Esophagus (tissue), 2 donors: Measurements from ENCODE around the gene ATXN7L1. TPM values are rescaled to one million over a fixed set of nuclear protein-coding genes. Genes with fewer than 3 reads are reported as not detected.

ENCODE experiments used
- H3K27ac ChIP-seq, 2 donors: one replicate each; pipeline ENCODE4 v1.5.1; 2013; ENCODE audit warnings: low read depth in 2 of 2, mild to moderate bottlenecking in 2 of 2, inconsistent platforms in 1 of 2, low read length in 1 of 2, moderate library complexity in 1 of 2
- H3K27me3 ChIP-seq, 2 donors: one replicate each; pipeline ENCODE4 v1.6.1; 2013; ENCODE audit warnings: low read length in 2 of 2, control low read depth in 1 of 2, mild to moderate bottlenecking in 1 of 2; ENCODE audit not compliant: insufficient read depth in 2 of 2, control insufficient read depth in 1 of 2
- H3K36me3 ChIP-seq, 2 donors: one replicate each; pipeline ENCODE4 v1.6.1; 2013; ENCODE audit warnings: low read length in 1 of 2; ENCODE audit not compliant: control insufficient read depth in 2 of 2, insufficient read depth in 2 of 2
- H3K4me1 ChIP-seq, 2 donors: one replicate each; pipeline ENCODE4 v1.6.1; 2013; ENCODE audit warnings: low read length in 1 of 2; ENCODE audit not compliant: control insufficient read depth in 2 of 2, insufficient read depth in 2 of 2
- H3K4me3 ChIP-seq, 2 donors: one replicate each; pipeline ENCODE4 v1.5.1; 2013; ENCODE audit warnings: low read length in 2 of 2, mild to moderate bottlenecking in 2 of 2, low read depth in 1 of 2, moderate library complexity in 1 of 2
- H3K9me3 ChIP-seq, 2 donors: one replicate each; pipeline ENCODE4 v1.6.1; 2013; ENCODE audit warnings: mild to moderate bottlenecking in 2 of 2, low read depth in 1 of 2, low read length in 1 of 2, moderate library complexity in 1 of 2; ENCODE audit not compliant: control insufficient read depth in 2 of 2, insufficient read depth in 1 of 2
- WGBS, 2 donors: extraction: QIAGEN DNeasy Blood & Tissue Kit; methylation state at CpG; one replicate each; pipeline ENCODE4 v1.1.7; 2013; 5-methylcytosine and 5-hydroxymethylcytosine counted together
- polyA plus RNA-seq, 2 donors: library from polyadenylated mRNA; stranded (reverse); fragments of 200-250 nt; gene quantifications; one replicate each; pipeline ENCODE4 v1.2.3, GENCODE V29; 2013
- donor health status: healthy with polysubstance abuse.
- donor health status: Bipolar disorder and iron deficiency.

The ATXN7L1 gene
- polyA plus RNA-seq, 2 donors = 4.0 to 4.8 TPM

- Histone ChIP-seq H3K4me3 (no peak overlapping the region), H3K36me3 (peaks cover 0 to 2% of the 10 kb centered on the region in 2 donors), H3K27ac (no peak overlapping the region), H3K27me3 (no peaks in the 10 kb centered on the region), H3K9me3 (no peaks in the 10 kb centered on the region), H3K4me1 (no peaks in the 10 kb centered on the region)
- 81 to 85% methylated on average over 4 of the region's 4 CpGs for WGBS, 2 donors
These were observed 54.9 kb downstream of the ATXN7L1 start for GRCh38 chr7:105821527-105821926.

- no peak overlapping the region for H3K27ac ChIP-seq
- no peaks in the 10 kb centered on the region for H3K4me1 ChIP-seq
- peaks cover 0 to 3% of the 10 kb centered on the region in 2 donors for H3K36me3 ChIP-seq
- H3K27me3 ChIP-seq = no peaks in the 10 kb centered on the region
- no peaks in the 10 kb centered on the region for H3K9me3 ChIP-seq
- H3K4me3 ChIP-seq = no peak overlapping the region
- WGBS, 2 donors = 93 to 96% methylated on average over 5 of the region's 5 CpGs
These were observed 55.9 kb downstream of the ATXN7L1 start for GRCh38 chr7:105820363-105821066.

GRCh38 chr7:105819559-105819958 is 56.8 kb downstream of the ATXN7L1 start:
- Histone ChIP-seq H3K9me3 (no peaks in the 10 kb centered on the region), H3K4me1 (no peaks in the 10 kb centered on the region), H3K27me3 (no peaks in the 10 kb centered on the region), H3K4me3 (no peak overlapping the region), H3K36me3 (peaks cover 0 to 3% of the 10 kb centered on the region in 2 donors), H3K27ac (no peak overlapping the region)
- 97 to 98% methylated on average over 18 of the region's 18 CpGs for WGBS, 2 donors

- WGBS, 2 donors = 87 to 89% methylated on average over 6 of the region's 6 CpGs
- Histone ChIP-seq H3K4me3 (no peak overlapping the region), H3K27ac (no peak overlapping the region), H3K9me3 (no peaks in the 10 kb centered on the region), H3K4me1 (no peaks in the 10 kb centered on the region), H3K27me3 (no peaks in the 10 kb centered on the region), H3K36me3 (peaks cover 0 to 3% of the 10 kb centered on the region in 2 donors)
These were observed 59.3 kb downstream of the ATXN7L1 start for GRCh38 chr7:105816954-105817615.

- H3K27me3 ChIP-seq = no peaks in the 10 kb centered on the region
- no peaks in the 10 kb centered on the region for H3K9me3 ChIP-seq
- WGBS, 2 donors = 77 to 80% methylated on average over 5 of the region's 5 CpGs
- no peak overlapping the region for H3K27ac ChIP-seq
- H3K4me1 ChIP-seq = no peaks in the 10 kb centered on the region
- peaks cover 0 to 3% of the 10 kb centered on the region in 2 donors for H3K36me3 ChIP-seq
- no peak overlapping the region for H3K4me3 ChIP-seq
These were observed 60.0 kb downstream of the ATXN7L1 start for GRCh38 chr7:105816266-105816843.

- H3K9me3 ChIP-seq = no peaks in the 10 kb centered on the region
- H3K27ac ChIP-seq = no peak overlapping the region
- H3K36me3 ChIP-seq = peaks cover 0 to 3% of the 10 kb centered on the region in 2 donors
- no peak overlapping the region for H3K4me3 ChIP-seq
- no peaks in the 10 kb centered on the region for H3K4me1 ChIP-seq
- WGBS, 2 donors = 76 to 84% methylated on average over 6 of the region's 6 CpGs
- no peaks in the 10 kb centered on the region for H3K27me3 ChIP-seq
These were observed 60.8 kb downstream of the ATXN7L1 start for GRCh38 chr7:105815576-105815975.

- no peaks in the 10 kb centered on the region for H3K4me1 ChIP-seq
- no peaks in the 10 kb centered on the region for H3K9me3 ChIP-seq
- H3K27ac ChIP-seq = no peak overlapping the region
- H3K27me3 ChIP-seq = no peaks in the 10 kb centered on the region
- peaks cover 0 to 3% of the 10 kb centered on the region in 2 donors for H3K36me3 ChIP-seq
- no peak overlapping the region for H3K4me3 ChIP-seq
These were observed 61.9 kb downstream of the ATXN7L1 start for GRCh38 chr7:105814481-105814880.

- no peaks in the 10 kb centered on the region for H3K36me3 ChIP-seq
- no peaks in the 10 kb centered on the region for H3K27me3 ChIP-seq
- no peak overlapping the region for H3K27ac ChIP-seq
- peaks cover 6 to 8% of the 10 kb centered on the region in 2 donors for H3K4me1 ChIP-seq
- H3K4me3 ChIP-seq = no peak overlapping the region
- no peaks in the 10 kb centered on the region for H3K9me3 ChIP-seq
- 81 to 93% methylated on average over 6 of the region's 6 CpGs for WGBS, 2 donors
These were observed 65.1 kb downstream of the ATXN7L1 start for GRCh38 chr7:105811189-105811847.

GRCh38 chr7:105810556-105810955 is 65.8 kb downstream of the ATXN7L1 start:
- no peaks in the 10 kb centered on the region for H3K36me3 ChIP-seq
- WGBS, 2 donors = 95% methylated on average over 8 of the region's 8 CpGs

More at GRCh38 chr7:105810556-105810955, 65.8 kb downstream of the ATXN7L1 start:
- peaks cover 10 to 16% of the 10 kb centered on the region in 2 donors for H3K4me1 ChIP-seq
- no peak overlapping the region for H3K4me3 ChIP-seq
- H3K9me3 ChIP-seq = no peaks in the 10 kb centered on the region
- no peaks in the 10 kb centered on the region for H3K27me3 ChIP-seq
- H3K27ac ChIP-seq = no peak overlapping the region
